GM10266 (cell line): ENCODE measurements around the gene NDUFA13.
"Not testable (repeated sequence)": the region's sequence is repeated elsewhere in the genome, so short reads cannot be mapped to it uniquely, and the experiment has no call there.

Experiments used
- DNase-seq: peaks from one replicate; pipeline ENCODE4 v3.0.0; 2012; ENCODE audit errors: extremely low spot score
- CTCF ChIP-seq: IDR thresholded peaks from 2 replicates; pipeline ENCODE4 v1.5.1; 2012; ENCODE audit warnings: mild to moderate bottlenecking, low read depth; ENCODE audit not compliant: control insufficient read depth, insufficient read depth; ENCODE audit errors: missing control alignments

NDUFA13 gene

GRCh38 chr19:19515642-19516519 is at the start of gene NDUFA13:
NDUFA13 (plus strand) TSS chr19:19516225; CDS start chr19:19516239, 14 bp downstream.
- TF ChIP-seq CTCF, result no peak
- peak; percentile 96 for DNase-seq

DNA sequence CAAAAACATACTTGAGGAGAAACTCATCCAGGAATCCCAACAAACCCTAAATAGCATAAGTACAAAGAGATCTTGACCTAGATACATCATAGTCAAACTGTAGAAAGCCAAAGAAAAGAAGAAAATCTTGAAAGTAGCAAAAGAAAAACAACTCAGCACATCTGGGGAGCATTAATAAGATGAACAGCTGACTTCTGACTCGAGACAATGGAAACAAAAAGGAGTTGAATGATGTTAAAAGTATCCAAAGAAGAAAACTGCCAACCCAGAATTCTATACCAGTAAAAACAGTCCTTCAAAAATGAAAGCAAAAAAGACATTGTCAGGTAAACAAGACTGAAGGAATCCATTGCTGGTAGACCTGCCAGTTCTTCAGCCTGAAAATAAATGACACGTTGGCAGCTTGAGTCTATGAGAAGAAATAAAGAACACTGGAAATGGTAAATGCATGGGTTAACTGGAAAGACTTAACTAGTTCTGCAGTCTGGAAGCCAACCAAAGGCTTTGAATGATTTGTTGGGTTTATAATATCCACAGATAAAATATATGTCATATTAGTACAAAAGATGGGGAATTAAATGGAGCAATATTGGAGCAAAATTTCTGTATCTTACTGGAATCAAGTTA is 47.5 kb upstream of the NDUFA13 start:
- DNase-seq, result no peak
- TF ChIP-seq CTCF, result no peak

DNA sequence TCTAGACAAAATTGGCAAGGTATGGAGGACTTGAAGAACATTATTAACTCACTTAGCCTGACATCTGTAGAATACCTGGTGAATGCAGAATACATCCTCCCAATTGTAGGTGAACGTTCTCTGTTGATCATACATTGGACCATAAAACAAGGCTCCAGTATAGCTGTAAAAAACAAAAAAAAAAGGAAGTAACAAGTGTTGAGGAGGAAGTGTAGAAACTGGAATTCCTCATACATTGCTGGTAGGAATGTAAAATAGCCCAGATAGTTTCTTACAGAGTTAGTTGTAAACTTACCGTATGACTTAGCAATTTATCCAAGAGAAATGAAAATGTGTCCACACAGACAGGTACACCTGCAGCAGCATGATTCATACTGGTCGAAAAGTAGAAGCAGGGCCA is 45.4 kb upstream of the NDUFA13 start:
- DNase-seq, result no peak
- TF ChIP-seq CTCF, result no peak

DNA sequence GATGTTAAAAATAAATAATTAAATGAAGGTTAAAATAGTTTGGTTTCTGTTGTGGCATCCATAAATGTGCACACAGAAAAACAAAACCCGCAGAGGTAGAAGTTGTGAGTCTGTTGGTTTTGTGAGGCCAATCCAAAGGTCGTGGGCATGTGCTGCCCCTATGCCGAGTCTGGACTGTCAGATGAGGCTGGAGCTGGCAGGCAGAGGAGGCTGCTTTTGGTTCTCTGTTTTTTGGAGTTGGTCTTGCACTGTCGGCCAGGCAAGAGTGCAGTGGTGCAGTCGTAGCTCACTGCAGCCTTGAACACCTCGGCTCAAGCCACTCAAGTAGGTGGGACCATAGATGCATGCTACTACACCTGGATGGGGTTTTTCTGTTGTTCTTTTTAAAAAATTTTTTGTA is 44.3 kb upstream of the NDUFA13 start:
- no peak for DNase-seq
- TF ChIP-seq CTCF, result no peak

- not testable (repeated sequence) for DNase-seq
Observed at GRCh38 chr19:19472106-19472505, 43.9 kb upstream of the NDUFA13 start.

- no peak for TF ChIP-seq CTCF
- DNase-seq, result no peak
Observed at GRCh38 chr19:19475015-19475765, 40.8 kb upstream of the NDUFA13 start.

DNA sequence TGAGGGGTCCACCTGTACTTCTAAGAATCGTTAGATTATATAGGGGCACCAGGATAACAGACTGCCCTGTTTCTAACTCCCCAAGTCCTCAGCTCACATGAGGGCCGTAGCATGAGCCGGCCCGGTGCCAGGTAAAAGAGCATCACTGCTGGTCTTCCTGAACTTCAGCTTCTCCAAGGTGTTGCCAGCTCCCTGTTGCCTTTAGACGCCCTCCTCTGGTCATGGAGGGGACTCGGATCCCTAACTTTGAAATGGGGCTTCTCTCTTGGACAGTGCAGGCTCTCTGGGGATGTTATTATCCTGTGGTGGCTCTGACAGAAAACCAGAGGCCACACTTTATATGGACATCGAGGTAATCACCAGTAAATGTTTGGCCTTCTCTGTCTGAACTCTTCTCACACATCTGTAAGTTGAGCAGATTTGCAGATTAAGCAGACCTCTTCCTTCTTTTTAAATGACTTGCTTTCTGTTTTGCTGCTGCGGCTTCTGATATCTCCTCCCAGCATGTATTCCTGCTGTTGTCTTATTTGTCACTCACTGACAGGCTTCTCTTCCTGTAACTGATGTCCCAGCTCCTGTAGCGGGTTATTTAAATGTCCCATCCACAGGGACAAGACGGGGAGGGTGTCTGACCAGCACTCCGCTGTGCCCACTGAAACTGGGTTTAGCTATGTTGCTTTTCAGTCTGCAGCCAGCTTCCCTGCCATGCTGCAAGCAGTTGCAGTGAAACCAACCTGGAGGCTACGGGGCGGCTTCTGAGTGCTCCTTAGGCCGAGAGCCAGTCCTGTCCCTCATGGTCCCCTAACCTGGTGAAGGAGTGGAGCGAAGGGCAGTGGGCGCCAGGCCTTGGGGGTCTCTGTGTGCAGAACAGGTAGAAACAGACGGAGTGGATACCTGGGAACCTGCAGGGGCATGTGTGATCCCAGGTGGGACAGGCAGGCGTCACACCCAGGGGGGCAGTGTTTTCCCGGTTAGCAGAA is 39.9 kb upstream of the NDUFA13 start:
- no peak for DNase-seq
- peak; percentile 33 for TF ChIP-seq CTCF
